MM.1S (cell line): ENCODE data around the gene NUCKS1.

ENCODE experiments used
- DNase-seq: peaks from one replicate; pipeline ENCODE4 v3.0.0-alpha.2; 2015
- H2AFZ ChIP-seq: fragments of 300-600 bp; sonication (generic); 2 replicates; pipeline ENCODE4 v1.6.0; 2016; ENCODE audit warnings: antibody characterized with exemption, low read length
- H3F3A ChIP-seq: fragments of 300-600 bp; sonication (generic); 2 replicates; pipeline ENCODE4 v1.6.1; 2016; ENCODE audit warnings: mild to moderate bottlenecking, antibody characterized with exemption, low read length, moderate library complexity, mixed read lengths; ENCODE audit not compliant: insufficient read depth
- H3K27ac ChIP-seq: fragments of 300-600 bp; sonication (generic); 2 replicates; pipeline ENCODE4 v1.5.1; 2016; ENCODE audit warnings: mild to moderate bottlenecking, low read length
- H3K27me3 ChIP-seq: fragments of 300-600 bp; sonication (generic); replicated peaks from 2 replicates; pipeline ENCODE4 v1.6.0; 2016; ENCODE audit warnings: low read length; ENCODE audit not compliant: insufficient read depth
- H3K36me3 ChIP-seq: fragments of 300-600 bp; sonication (generic); replicated peaks from 2 replicates; pipeline ENCODE4 v1.6.1; 2016; ENCODE audit warnings: mild to moderate bottlenecking, low read length, mixed read lengths; ENCODE audit not compliant: insufficient read depth
- H3K4me1 ChIP-seq: fragments of 300-600 bp; sonication (generic); 2 replicates; pipeline ENCODE4 v1.6.1; 2016; ENCODE audit warnings: low read length, mixed read lengths
- H3K4me2 ChIP-seq: fragments of 300-600 bp; sonication (generic); 2 replicates; pipeline ENCODE4 v1.6.0; 2016; ENCODE audit warnings: low read depth, low read length
- H3K4me3 ChIP-seq: fragments of 300-600 bp; sonication (generic); 2 replicates; pipeline ENCODE4 v1.5.1; 2016; ENCODE audit warnings: low read length, mixed read lengths
- H3K79me2 ChIP-seq: fragments of 300-600 bp; sonication (generic); 2 replicates; pipeline ENCODE4 v1.6.1; 2016; ENCODE audit warnings: mixed run types, low read length, mixed read lengths
- H3K9ac ChIP-seq: fragments of 300-600 bp; sonication (generic); 2 replicates; pipeline ENCODE4 v1.6.1; 2016; ENCODE audit warnings: low read length, mixed read lengths
- H3K9me2 ChIP-seq: fragments of 300-600 bp; sonication (generic); replicated peaks from 2 replicates; pipeline ENCODE4 v1.6.1; 2016; ENCODE audit warnings: mild to moderate bottlenecking, low read length, mixed read lengths; ENCODE audit not compliant: insufficient read depth
- H3K9me3 ChIP-seq: fragments of 300-600 bp; sonication (generic); replicated peaks from 2 replicates; pipeline ENCODE4 v1.6.1; 2016; ENCODE audit warnings: mild to moderate bottlenecking, low read length, mixed read lengths; ENCODE audit not compliant: insufficient read depth
- H4K20me1 ChIP-seq: fragments of 300-600 bp; sonication (generic); 2 replicates; pipeline ENCODE4 v1.6.1; 2016; ENCODE audit warnings: mild to moderate bottlenecking, low read length, moderate library complexity, mixed read lengths; ENCODE audit not compliant: insufficient read depth
- CTCF ChIP-seq: fragments of 300-600 bp; sonication (generic); IDR thresholded peaks from 2 replicates; pipeline ENCODE4 v1.5.1; 2016; ENCODE audit warnings: antibody characterized with exemption, low read length, mixed read lengths
- EZH2 ChIP-seq: fragments of 300-600 bp; sonication (generic); optimal IDR thresholded peaks from 2 replicates; pipeline ENCODE3; 2017; ENCODE audit warnings: low read depth, mild to moderate bottlenecking, antibody characterized with exemption, low read length, mixed read lengths
- EZH2phosphoT487 ChIP-seq: fragments of 300-600 bp; sonication (generic); IDR thresholded peaks from 2 replicates; pipeline ENCODE4 v1.6.1; 2018; ENCODE audit warnings: antibody characterized with exemption, low read length

The NUCKS1 gene

GRCh38 chr1:205687242-205687641 is 62.7 kb downstream of the NUCKS1 start:
- no peaks in the 10 kb centered on the region for H3K79me2 ChIP-seq
- no peaks in the 10 kb centered on the region for H3F3A ChIP-seq
- no peaks in the 10 kb centered on the region for H3K9me3 ChIP-seq
- H3K4me3 ChIP-seq: no peak overlapping the region
- no peaks in the 10 kb centered on the region for H3K9me2 ChIP-seq
- no peak overlapping the region for H2AFZ ChIP-seq
- no peak for TF ChIP-seq EZH2
- TF ChIP-seq EZH2phosphoT487: no peak
- no peak for TF ChIP-seq CTCF
- no peaks in the 10 kb centered on the region for H4K20me1 ChIP-seq
- H3K4me2 ChIP-seq: no peak overlapping the region
- DNase-seq: no peak
- no peaks in the 10 kb centered on the region for H3K36me3 ChIP-seq
- H3K9ac ChIP-seq: no peak overlapping the region
- no peak overlapping the region for H3K27ac ChIP-seq
- 0 out of 2 replicates have a peak, but pooled peaks cover 9% of the 10 kb centered on the region for H3K27me3 ChIP-seq
- H3K4me1 ChIP-seq: no peaks in the 10 kb centered on the region

- H3K27ac ChIP-seq: no peak overlapping the region
- no peaks in the 10 kb centered on the region for H3K9me3 ChIP-seq
- no peaks in the 10 kb centered on the region for H3K36me3 ChIP-seq
- peaks cover 26% of the 10 kb centered on the region for H3K27me3 ChIP-seq
- H2AFZ ChIP-seq: no peak overlapping the region
- H3K9ac ChIP-seq: no peak overlapping the region
- TF ChIP-seq EZH2phosphoT487 (no peak), EZH2 (no peak)
- H4K20me1 ChIP-seq: no peaks in the 10 kb centered on the region
- DNase-seq: no peak
- no peaks in the 10 kb centered on the region for H3K4me1 ChIP-seq
- H3F3A ChIP-seq: no peaks in the 10 kb centered on the region
- no peaks in the 10 kb centered on the region for H3K9me2 ChIP-seq
- H3K79me2 ChIP-seq: no peaks in the 10 kb centered on the region
- H3K4me3 ChIP-seq: no peak overlapping the region
- no peak overlapping the region for H3K4me2 ChIP-seq
Observed at GRCh38 chr1:205681364-205681763, 68.6 kb downstream of the NUCKS1 start.

GRCh38 chr1:205680073-205680851 is 69.7 kb downstream of the NUCKS1 start, which contains the start of gene SLC45A3:
Gene SLC45A3 (minus strand): TSS chr1:205680509. CDS start chr1:205664656, 15,853 bp downstream.
- Histone ChIP-seq H3K4me1 (no peaks in the 10 kb centered on the region), H3K4me3 (peak within 1 kb of the TSS; percentile 66), H3K79me2 (no peaks in the 10 kb centered on the region), H3K9ac (no peak within 1 kb of the TSS), H4K20me1 (no peaks in the 10 kb centered on the region), H3K27ac (no peak within 1 kb of the TSS), H3F3A (no peaks in the 10 kb centered on the region), H2AFZ (peak within 1 kb of the TSS; percentile 69), H3K4me2 (peak within 1 kb of the TSS; percentile 97), H3K9me3 (no peaks in the 10 kb centered on the region), H3K36me3 (no peaks in the 10 kb centered on the region), H3K9me2 (no peaks in the 10 kb centered on the region), H3K27me3 (peaks cover 26% of the 10 kb centered on the region)
- DNase-seq: peak; percentile 43
- TF ChIP-seq CTCF (no peak), EZH2 (no peak), EZH2phosphoT487 (no peak)
